IMR-90 (cell line): Measurements from ENCODE around the gene IYD. TPM values are rescaled to one million over a fixed set of nuclear protein-coding genes. Genes with fewer than 3 reads are reported as not detected.

Source experiments
- ATAC-seq: fragments of 200-7000 bp; cut with Tn5 transposase; 2 replicates; pipeline ENCODE4 v1.9.1; 2020; ENCODE audit warnings: low read depth, mild to moderate bottlenecking, moderate library complexity
- BruUV-seq: library from RNA; stranded (reverse); fragments of 400-500 nt; replicated peaks from 2 replicates; lab custom pipeline; 2021; lab: Mats Ljungman, UMichigan
- CTCF ChIA-PET: fragments of 300-600 bp; formaldehyde crosslinking; extraction: SDS; loops from one replicate; lab custom pipeline; 2021; ENCODE audit warnings: antibody characterized with exemption; lab: Yijun Ruan, JAX
- POLR2A ChIA-PET: fragments of 300-600 bp; sonication (Branson Sonifier 250); formaldehyde crosslinking; loops from one replicate; lab custom pipeline; 2022; ENCODE audit warnings: antibody characterized with exemption; ENCODE audit not compliant: unreplicated experiment; lab: Charles Lee
- DNase-seq: peaks from one replicate; pipeline ENCODE4 v3.0.0; 2013
- H2AFZ ChIP-seq: replicated peaks from 2 replicates; pipeline ENCODE3; 2013; ENCODE audit warnings: low read length, mild to moderate bottlenecking; ENCODE audit not compliant: poor library complexity
- H2AK5ac ChIP-seq: 2 replicates; pipeline ENCODE4 v1.6.1; 2013; ENCODE audit warnings: low read depth, low read length, inconsistent platforms
- H2AK9ac ChIP-seq: replicated peaks from 2 replicates; pipeline ENCODE3; 2013; ENCODE audit warnings: mild to moderate bottlenecking, low read depth, low read length, moderate library complexity; ENCODE audit not compliant: poor library complexity
- H2BK120ac ChIP-seq: 2 replicates; pipeline ENCODE4 v1.6.1; 2013; ENCODE audit warnings: low read depth, low read length, inconsistent platforms
- H2BK15ac ChIP-seq: 3 replicates; pipeline ENCODE4 v1.6.1; 2013; ENCODE audit warnings: low read depth, low read length, inconsistent platforms
- H2BK20ac ChIP-seq: 2 replicates; pipeline ENCODE4 v1.6.1; 2013; ENCODE audit warnings: low read depth, mild to moderate bottlenecking, inconsistent platforms, low read length, moderate library complexity
- H2BK5ac ChIP-seq: 2 replicates; pipeline ENCODE4 v1.6.1; 2013; ENCODE audit warnings: mild to moderate bottlenecking, low read depth, low read length, inconsistent platforms; ENCODE audit not compliant: poor library complexity, severe bottlenecking
- H3K14ac ChIP-seq: replicated peaks from 2 replicates; pipeline ENCODE4 v1.6.1; 2013; ENCODE audit warnings: low read depth, low read length, inconsistent platforms
- H3K18ac ChIP-seq: 2 replicates; pipeline ENCODE4 v1.6.1; 2013; ENCODE audit warnings: low read depth, low read length, control low read depth
- H3K23ac ChIP-seq: 2 replicates; pipeline ENCODE4 v1.6.1; 2013; ENCODE audit warnings: low read depth, low read length, inconsistent platforms
- H3K27ac ChIP-seq: 2 replicates; pipeline ENCODE4 v1.5.1; 2013; ENCODE audit warnings: mild to moderate bottlenecking, control low read depth, low read length; ENCODE audit not compliant: insufficient read depth
- H3K27me3 ChIP-seq: 2 replicates; pipeline ENCODE4 v1.6.1; 2013; ENCODE audit warnings: low read length; ENCODE audit not compliant: control insufficient read depth, insufficient read depth
- H3K36me3 ChIP-seq: 2 replicates; pipeline ENCODE4 v1.6.1; 2013; ENCODE audit warnings: low read length, mixed read lengths; ENCODE audit not compliant: control insufficient read depth, insufficient read depth
- H3K4ac ChIP-seq: 2 replicates; pipeline ENCODE4 v1.6.1; 2013; ENCODE audit warnings: low read depth, low read length, inconsistent platforms
- H3K4me1 ChIP-seq: 2 replicates; pipeline ENCODE4 v1.6.1; 2013; ENCODE audit warnings: low read length, mixed read lengths; ENCODE audit not compliant: control insufficient read depth, insufficient read depth
- H3K4me2 ChIP-seq: 2 replicates; pipeline ENCODE4 v1.6.1; 2013; ENCODE audit warnings: low read depth, mild to moderate bottlenecking, control low read depth, low read length, moderate library complexity
- H3K4me3 ChIP-seq: 2 replicates; pipeline ENCODE4 v1.5.1; 2013; ENCODE audit warnings: low read depth, mild to moderate bottlenecking, control low read depth, low read length, moderate library complexity; ENCODE audit not compliant: insufficient read depth
- H3K56ac ChIP-seq: 2 replicates; pipeline ENCODE4 v1.6.1; 2013; ENCODE audit warnings: low read length, inconsistent platforms; ENCODE audit not compliant: insufficient read depth; ENCODE audit errors: extremely low read depth
- H3K79me1 ChIP-seq, 2 experiments: 2 replicates each; pipeline ENCODE4 v1.6.1; 2013; ENCODE audit warnings: low read length in 2 of 2, inconsistent platforms in 1 of 2, low read depth in 1 of 2
- H3K9ac ChIP-seq: 2 replicates; pipeline ENCODE4 v1.6.1; 2013; ENCODE audit warnings: low read depth, low read length, control low read depth
- H3K9me1 ChIP-seq: 2 replicates; pipeline ENCODE4 v1.6.1; 2013; ENCODE audit warnings: low read length, inconsistent platforms; ENCODE audit not compliant: insufficient read depth
- H3K9me3 ChIP-seq: 2 replicates; pipeline ENCODE4 v1.6.1; 2013; ENCODE audit warnings: low read length; ENCODE audit not compliant: control insufficient read depth, insufficient read depth
- H4K20me1 ChIP-seq: 2 replicates; pipeline ENCODE4 v1.6.1; 2013; ENCODE audit warnings: low read length, inconsistent platforms; ENCODE audit not compliant: insufficient read depth
- H4K5ac ChIP-seq: 2 replicates; pipeline ENCODE4 v1.6.1; 2013; ENCODE audit warnings: mild to moderate bottlenecking, low read depth, low read length, control low read depth
- H4K8ac ChIP-seq, 2 experiments: 2 replicates each; pipeline ENCODE4 v1.6.1; 2013; ENCODE audit warnings: low read depth in 2 of 2, low read length in 2 of 2, control low read depth in 1 of 2, inconsistent platforms in 1 of 2
- H4K91ac ChIP-seq: 2 replicates; pipeline ENCODE4 v1.6.1; 2013; ENCODE audit warnings: low read depth, low read length, inconsistent platforms; ENCODE audit not compliant: insufficient read depth
- BHLHE40 ChIP-seq: fragments of 150-350 bp; IDR thresholded peaks from 2 replicates; pipeline ENCODE4 v1.6.1; 2016; ENCODE audit warnings: mild to moderate bottlenecking, low read depth, low read length
- ELK1 ChIP-seq: fragments of 150-350 bp; IDR thresholded peaks from 2 replicates; pipeline ENCODE4 v1.6.1; 2016; ENCODE audit warnings: low read depth, mild to moderate bottlenecking, low read length, moderate library complexity, borderline replicate concordance
- FOS ChIP-seq: fragments of 150-350 bp; IDR thresholded peaks from 2 replicates; pipeline ENCODE4 v1.6.1; 2016; ENCODE audit warnings: low read depth, low read length
- MAFK ChIP-seq: IDR thresholded peaks from 2 replicates; pipeline ENCODE4 v1.6.1; 2012; ENCODE audit warnings: low read depth, low read length, improper control_type of control experiment
- MXI1 ChIP-seq: IDR thresholded peaks from 2 replicates; pipeline ENCODE4 v1.6.1; 2012; ENCODE audit warnings: low read depth, mild to moderate bottlenecking, low read length, moderate library complexity, borderline replicate concordance
- NFE2L2 ChIP-seq: fragments of 150-350 bp; IDR thresholded peaks from 2 replicates; pipeline ENCODE4 v1.6.1; 2016; ENCODE audit warnings: low read depth, mild to moderate bottlenecking, low read length
- RAD21 ChIP-seq: IDR thresholded peaks from 2 replicates; pipeline ENCODE4 v1.6.1; 2012; ENCODE audit warnings: low read length, improper control_type of control experiment
- RFX5 ChIP-seq: IDR thresholded peaks from 2 replicates; pipeline ENCODE4 v1.8.0; 2012; ENCODE audit warnings: low read depth, mild to moderate bottlenecking, low read length, moderate library complexity
- USF2 ChIP-seq: fragments of 150-350 bp; IDR thresholded peaks from 2 replicates; pipeline ENCODE4 v1.6.1; 2017; ENCODE audit warnings: mild to moderate bottlenecking, antibody characterized with exemption, low read length, low read depth
- WGBS, 2 experiments: methylation state at CpG; one replicate each; pipeline versions ENCODE4 v1.1.5 to v1.1.7; 2013; ENCODE audit warnings: missing lambda C conversion rate in 2 of 2; ENCODE audit not compliant: insufficient read length in 1 of 2; ENCODE audit errors: extremely low coverage in 2 of 2; 5-methylcytosine and 5-hydroxymethylcytosine counted together
- dilution Hi-C: fragments of 300-500 bp; cut with HindIII; formaldehyde crosslinking; loops from one replicate; pipeline ENCODE4 v1.14.3; 2018; ENCODE audit warnings: low sequenced_read_pairs; ENCODE audit not compliant: unreplicated experiment
- in situ Hi-C: fragments of 300-500 bp; cut with MboI; formaldehyde crosslinking; loops from 3 replicates; pipeline ENCODE4 v1.14.3; 2019; ENCODE audit warnings: low sequenced_read_pairs, inconsistent platforms, mixed read lengths
- intact Hi-C: fragments of 100-400 bp; cut with micrococcal nuclease; formaldehyde crosslinking; loops from 2 replicates; pipeline ENCODE4 v1.10.0; 2022
- polyA plus RNA-seq, 3 experiments: library from polyadenylated mRNA; depleted of rRNA; stranded (reverse); fragments of >200 nt; gene quantifications; 2 replicates each; pipeline ENCODE4 v1.2.3, GENCODE V29; 2012; ENCODE audit warnings: low replicate concordance in 1 of 3
- total RNA-seq: library from RNA; depleted of rRNA; stranded (reverse); fragments of >200 nt; gene quantifications from 2 replicates; pipeline ENCODE4 v1.2.3, GENCODE V29; 2012

Gene IYD
- total and polyA plus RNA-seq, 2 of the 4 experiments (the other 2 are of a cell fraction), result not detected

- Histone ChIP-seq H4K8ac (no peak overlapping the region), H3K79me1 (no peaks in the 10 kb centered on the region), H3K9ac (no peak overlapping the region), H3K27ac (no peak overlapping the region), H2BK15ac (no peak overlapping the region), H3K9me3 (no peaks in the 10 kb centered on the region), H3K4me2 (no peak overlapping the region), H2AK9ac (no peak overlapping the region), H3K9me1 (no peaks in the 10 kb centered on the region), H2BK120ac (no peak overlapping the region), H3K4me3 (no peak overlapping the region), H3K4me1 (no peaks in the 10 kb centered on the region; the same call in 1 of the 2 replicates), H2AFZ (no peak overlapping the region), H2BK5ac (no peak overlapping the region), H2BK20ac (no peak overlapping the region), H4K91ac (no peak overlapping the region), H3K36me3 (no peaks in the 10 kb centered on the region), H4K20me1 (no peaks in the 10 kb centered on the region), H3K14ac (no peak overlapping the region), H2AK5ac (no peak overlapping the region), H4K5ac (no peak overlapping the region), H3K27me3 (no peaks in the 10 kb centered on the region), H3K56ac (no peak overlapping the region), H3K23ac (no peak overlapping the region), H3K4ac (no peak overlapping the region), H3K18ac (no peak overlapping the region)
- dilution Hi-C loops, result no loop called here
- in situ Hi-C loops, result no loop called here
- BruUV-seq, result no TSS peak
- ChIA-PET CTCF (interaction anchor here (0.6 to 0.7 kb wide), 2 partner anchors 19 to 166 kb away, joined by 3 to 4 read pairs; no protein-coding TSS in a partner anchor), POLR2A (no interaction called here)
- intact Hi-C loops, result no loop called here
- DNase-seq (no peak), ATAC-seq (no peak)
- WGBS, 2 experiments, result no CpG with 5 or more reads among the region's 1 CpG
- TF ChIP-seq BHLHE40 (no peak), RAD21 (no peak), USF2 (no peak), NFE2L2 (no peak), MAFK (no peak), ELK1 (no peak), MXI1 (no peak), RFX5 (no peak), FOS (no peak)
Observed at GRCh38 chr6:150353445-150353844, 15.4 kb upstream of the IYD start.
